DMS153 treated with DMSO at 0.1 percent for 48 hours (cell line): ENCODE results near the gene GALNS.

Experiments used
- DNase-seq: peaks from one replicate; lab custom pipeline; 2025; ENCODE audit not compliant: unreplicated experiment; lab: John Stamatoyannopoulos, UW

The GALNS gene

GRCh38 chr16:88787579-88788314 lies 69.0 kb downstream of the GALNS start:
- no peak for DNase-seq

GRCh38 chr16:88785106-88785924 lies 71.4 kb downstream of the GALNS start, which contains the start of gene PIEZO1:
Gene PIEZO1 (minus strand): TSS chr16:88785220. CDS start chr16:88784964, 256 bp downstream.
- DNase-seq = no peak

- no peak for DNase-seq
Measured at GRCh38 chr16:88784856-88785105, 72.0 kb downstream of the GALNS start.

GRCh38 chr16:88784074-88784855 lies 72.5 kb downstream of the GALNS start:
- no peak for DNase-seq

- DNase-seq = no peak
Measured at GRCh38 chr16:88783391-88784073, 73.2 kb downstream of the GALNS start.

- no peak for DNase-seq
Measured at GRCh38 chr16:88782454-88783390, 74.0 kb downstream of the GALNS start.

GRCh38 chr16:88781140-88782077 lies 75.3 kb downstream of the GALNS start:
- no peak for DNase-seq

- DNase-seq = no peak
Measured at GRCh38 chr16:88780142-88781062, 76.3 kb downstream of the GALNS start.

GRCh38 chr16:88779406-88780141 lies 77.2 kb downstream of the GALNS start:
- DNase-seq = no peak

GRCh38 chr16:88778541-88779065 lies 78.1 kb downstream of the GALNS start:
- DNase-seq = no peak

GRCh38 chr16:88778271-88778525 lies 78.5 kb downstream of the GALNS start:
- no peak for DNase-seq

GRCh38 chr16:88777471-88778270 lies 79.1 kb downstream of the GALNS start:
- no peak for DNase-seq

GRCh38 chr16:88775825-88776224 lies 80.9 kb downstream of the GALNS start:
- no peak for DNase-seq

- no peak for DNase-seq
Measured at GRCh38 chr16:88774544-88775393, 82.0 kb downstream of the GALNS start.

- DNase-seq = no peak
Measured at GRCh38 chr16:88773812-88774291, 82.9 kb downstream of the GALNS start.
